HG02938 (cell line): ENCODE measurements around the gene RHBDL2.
"Not testable (repeated sequence)": the region's sequence is repeated elsewhere in the genome, so short reads cannot be mapped to it uniquely, and the experiment has no call there.

Experiments used
- ATAC-seq: cut with Tn5 transposase; IDR thresholded peaks from one replicate; pipeline ENCODE4 v1.9.1; 2021; ENCODE audit warnings: mild to moderate bottlenecking, moderate library complexity; ENCODE audit not compliant: unreplicated experiment

RHBDL2 gene

GRCh38 chr1:38885092-38885491 is 56.5 kb downstream of the RHBDL2 start:
- no peak for ATAC-seq

DNA sequence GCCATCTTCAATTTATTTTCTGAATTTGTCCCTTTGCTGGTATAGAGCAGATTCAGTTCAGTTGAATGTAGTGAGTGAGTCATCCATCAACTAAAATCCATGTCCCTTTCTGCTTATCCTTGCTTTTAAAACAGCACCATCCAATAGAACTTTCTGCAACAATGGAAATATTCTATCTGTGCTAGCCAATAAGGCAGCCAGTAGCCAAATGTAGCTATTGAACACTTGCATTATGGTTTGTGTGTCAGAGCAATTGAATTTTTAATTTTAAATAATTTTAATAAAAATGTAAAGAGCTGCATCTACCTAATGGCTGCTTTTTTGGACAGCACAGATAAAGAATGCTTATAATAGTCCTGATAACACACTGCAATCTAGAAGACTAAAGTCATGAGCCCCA is 60.1 kb downstream of the RHBDL2 start, which contains the start of gene GJA9:
Gene GJA9, minus strand, starts transcription at position 101 of the 400 bp plus-strand sequence. CDS start 5,489 bp downstream, outside the sequence.
- ATAC-seq, result no peak

- ATAC-seq, result no peak
Measured at GRCh38 chr1:38875811-38876210, 65.8 kb downstream of the RHBDL2 start.

GRCh38 chr1:38873027-38873969 is 68.3 kb downstream of the RHBDL2 start, which contains the start of gene MYCBP:
Gene MYCBP (minus strand): TSS chr1:38873348. CDS start chr1:38873305, 43 bp downstream.
- peak; percentile 92 for ATAC-seq

DNA sequence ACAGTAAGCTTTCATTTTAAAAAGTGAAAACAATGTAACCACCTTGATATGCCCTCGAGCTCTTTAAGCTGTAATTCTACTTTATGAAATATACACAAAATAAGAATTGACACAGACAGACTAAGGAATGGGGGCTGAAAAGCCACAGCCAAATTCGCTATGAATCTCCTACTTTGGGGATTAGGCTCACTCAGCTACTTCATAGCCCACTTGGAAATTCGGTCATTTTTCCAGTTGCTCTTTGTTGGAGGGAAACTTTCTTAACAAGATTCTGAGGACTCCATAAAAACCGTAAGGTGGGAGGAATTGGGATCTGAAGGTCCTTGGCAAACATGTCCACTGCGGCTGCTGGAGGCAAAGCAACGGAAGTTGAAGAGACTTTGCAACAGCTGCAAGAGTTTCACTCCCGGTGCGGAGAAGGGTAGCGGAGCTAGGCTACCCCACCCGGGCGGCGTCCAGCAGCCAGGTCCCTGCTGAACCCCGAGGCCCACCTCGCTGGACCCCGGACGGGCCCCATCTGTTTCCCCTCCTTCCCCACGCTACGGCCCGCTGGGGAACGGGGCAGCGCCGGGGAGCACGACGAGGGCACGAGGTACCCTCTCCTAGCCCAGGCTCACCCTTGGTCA is 69.1 kb downstream of the RHBDL2 start:
- ATAC-seq, result peak; percentile 17

DNA sequence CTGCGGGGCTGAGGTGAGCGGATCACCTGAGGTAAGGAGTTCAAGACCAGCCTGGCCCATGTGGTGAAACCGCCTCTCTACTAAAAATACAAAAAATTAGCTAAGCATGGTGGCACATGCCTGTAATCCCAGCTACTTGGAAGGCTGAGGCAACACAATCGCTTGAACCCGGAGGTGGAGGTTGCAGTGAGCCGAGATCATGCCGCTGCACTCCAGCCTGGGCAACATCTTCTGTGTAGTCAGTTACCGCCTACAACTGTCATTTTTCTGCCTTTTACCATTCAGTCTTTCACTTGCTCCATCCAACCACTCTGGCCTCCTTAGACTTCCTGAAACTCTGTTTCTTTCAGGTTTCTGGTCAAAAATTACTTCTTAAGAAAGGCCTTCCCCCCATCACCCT is 70.6 kb downstream of the RHBDL2 start:
- ATAC-seq, result no peak

DNA sequence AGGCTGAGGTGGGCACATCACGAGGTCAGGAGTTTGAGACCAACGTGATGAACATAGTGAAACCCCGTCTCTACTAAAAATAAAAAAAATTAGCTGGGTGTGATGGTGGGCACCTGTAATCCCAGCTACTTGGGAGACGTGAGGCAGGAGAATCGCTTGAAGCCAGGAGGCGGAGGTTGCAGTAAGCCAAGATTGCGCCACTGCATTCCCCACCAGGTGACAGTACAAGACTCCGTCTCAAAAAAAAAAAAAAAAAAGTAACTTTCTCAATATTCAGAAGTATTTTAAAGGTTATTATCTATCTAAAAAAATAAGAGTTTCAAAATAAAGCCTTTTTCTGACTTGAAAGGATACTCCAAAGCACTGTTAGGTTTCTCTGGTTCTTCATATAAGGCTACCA is 74.4 kb downstream of the RHBDL2 start:
- no peak for ATAC-seq

GRCh38 chr1:38865112-38865715 is 76.4 kb downstream of the RHBDL2 start:
- ATAC-seq, result no peak

- ATAC-seq, result no peak
Measured at GRCh38 chr1:38860454-38860795, 81.2 kb downstream of the RHBDL2 start.

DNA sequence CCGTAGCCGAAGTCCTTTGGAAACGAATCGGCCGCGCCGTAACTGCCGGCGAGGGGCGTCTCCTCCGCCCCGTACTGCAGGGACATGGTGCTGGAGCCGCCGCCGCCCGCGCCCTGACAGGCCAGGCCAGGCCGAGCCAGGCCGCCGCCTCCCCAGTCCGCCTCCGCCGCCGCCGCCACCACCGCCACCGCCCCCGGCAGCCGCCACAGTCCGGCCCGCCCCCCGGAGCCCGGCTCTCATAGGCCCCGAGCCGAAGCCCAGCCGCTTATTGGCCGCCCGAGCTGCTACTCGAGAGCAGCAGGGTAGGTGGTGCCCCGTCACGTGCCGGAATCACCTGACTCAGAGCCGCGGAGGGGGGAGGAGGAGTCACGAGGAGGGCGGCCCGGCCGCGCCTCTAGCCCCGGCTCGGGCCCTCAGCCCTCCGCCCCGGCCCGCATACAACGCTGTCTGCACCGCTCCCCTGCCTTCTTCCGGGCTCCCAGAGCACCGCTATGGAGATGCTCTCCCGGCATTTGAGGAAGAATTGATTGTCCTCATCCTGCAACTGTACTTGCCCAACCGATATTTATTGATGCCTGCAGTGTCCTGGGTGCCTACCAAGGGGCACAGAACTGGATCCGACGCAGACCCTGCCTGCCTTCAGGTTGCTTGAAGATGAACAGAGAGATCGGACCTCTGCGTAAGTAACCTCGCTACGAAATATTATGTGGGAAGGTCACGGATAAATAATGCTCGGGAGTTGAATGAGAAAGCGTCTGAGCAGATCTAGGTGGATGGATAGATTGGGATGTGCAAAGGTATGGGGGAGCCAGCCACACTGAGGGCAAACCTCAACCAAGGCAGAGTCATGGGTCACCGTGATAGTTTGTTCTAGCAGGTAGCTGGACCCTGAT is 81.8 kb downstream of the RHBDL2 start, which contains the start of gene RRAGC:
Gene RRAGC, minus strand, starts transcription at position 212 of the 893 bp plus-strand sequence. Its CDS starts 126 bp downstream, at position 86.
- ATAC-seq, result peak; percentile 92

DNA sequence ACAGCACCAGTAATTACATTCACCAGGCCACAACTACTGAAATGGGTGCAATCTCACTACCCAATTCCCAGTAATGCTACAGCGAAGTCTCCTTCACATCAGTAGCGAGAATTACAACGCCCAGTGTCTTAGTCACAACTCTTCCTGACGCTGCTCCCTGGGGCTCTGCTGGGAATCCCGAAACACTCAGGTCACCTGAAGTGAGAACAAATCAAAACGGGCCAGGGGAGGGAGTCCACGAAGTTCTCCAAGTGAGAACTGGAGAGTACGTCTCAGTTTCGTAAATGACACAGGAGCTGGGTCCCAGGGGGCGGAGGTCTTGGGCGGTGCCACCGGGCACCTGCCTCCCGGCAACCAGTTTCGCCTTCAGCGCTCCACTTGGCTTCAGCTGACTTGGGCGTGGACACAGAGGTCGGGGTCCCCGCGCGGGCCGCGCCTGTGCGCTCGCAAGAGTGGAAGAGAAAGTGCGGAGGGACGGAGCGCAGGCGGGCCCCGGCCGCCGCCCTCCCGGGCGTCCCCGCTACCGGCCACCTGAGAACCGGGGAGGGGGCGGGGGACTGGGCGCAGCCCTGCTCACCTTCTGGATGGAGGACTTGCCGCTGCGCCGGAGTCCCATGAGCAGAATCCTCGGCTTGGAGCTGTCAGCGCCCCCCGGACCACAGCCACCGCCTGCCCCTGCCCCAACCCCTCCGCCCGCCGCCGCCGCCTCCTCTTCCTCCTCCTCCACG is 82.6 kb downstream of the RHBDL2 start:
- ATAC-seq, result peak; percentile 24

DNA sequence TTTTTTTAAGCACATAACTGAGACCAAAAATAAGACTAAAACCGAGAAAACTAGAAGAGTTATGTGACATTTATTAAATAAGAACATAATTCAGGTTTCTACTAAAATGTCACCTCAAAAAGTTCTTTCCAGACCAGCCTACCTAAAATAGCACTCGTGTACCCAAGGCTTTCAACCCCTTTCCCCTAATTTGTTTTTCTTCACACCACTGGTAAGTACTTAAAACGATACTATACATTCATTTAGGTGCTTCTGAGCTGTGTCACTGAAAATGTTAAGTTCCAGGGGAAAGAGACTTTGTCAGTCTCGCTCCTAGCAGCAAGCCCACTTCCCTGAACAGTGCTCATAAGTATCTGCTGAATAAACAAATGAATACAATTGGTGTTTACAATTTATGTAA is 88.8 kb downstream of the RHBDL2 start:
- ATAC-seq, result no peak

DNA sequence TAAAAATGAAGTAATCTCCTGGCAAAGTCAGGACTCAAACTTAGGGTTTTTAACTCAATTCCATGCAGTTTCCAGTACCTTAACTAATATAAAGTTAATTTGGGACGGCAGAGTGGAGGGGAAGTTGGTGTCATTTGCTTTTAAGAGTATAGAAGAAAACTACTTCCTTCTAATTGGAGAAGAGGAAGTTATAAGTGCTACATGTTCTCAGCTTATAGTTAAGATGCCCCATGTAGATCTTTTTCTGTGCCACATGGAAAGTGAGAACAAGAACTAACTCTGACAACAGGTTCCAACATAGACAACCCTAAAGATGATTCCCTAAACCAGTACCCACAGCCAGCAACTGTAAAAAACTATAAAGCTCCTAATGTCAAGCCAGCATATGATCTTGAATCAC is 93.6 kb downstream of the RHBDL2 start:
- no peak for ATAC-seq

DNA sequence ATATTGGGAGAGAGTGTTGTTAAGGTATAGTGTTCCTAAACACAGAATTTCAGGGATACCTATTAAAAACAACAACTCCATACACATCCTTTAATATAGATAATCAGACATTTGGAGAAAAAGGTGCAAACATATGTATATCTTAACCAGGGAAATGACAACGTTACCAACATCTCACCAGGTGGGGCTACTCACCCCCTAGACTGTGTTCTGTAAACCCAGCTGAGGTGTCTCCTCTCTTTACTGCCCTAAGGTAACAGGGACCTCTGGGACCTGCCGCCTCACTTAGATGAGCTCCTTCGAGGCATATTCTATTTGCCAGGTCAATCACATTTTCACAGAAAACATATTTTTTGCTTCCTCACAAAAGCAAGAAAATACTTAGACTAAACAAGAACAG is 95.4 kb downstream of the RHBDL2 start:
- no peak for ATAC-seq

DNA sequence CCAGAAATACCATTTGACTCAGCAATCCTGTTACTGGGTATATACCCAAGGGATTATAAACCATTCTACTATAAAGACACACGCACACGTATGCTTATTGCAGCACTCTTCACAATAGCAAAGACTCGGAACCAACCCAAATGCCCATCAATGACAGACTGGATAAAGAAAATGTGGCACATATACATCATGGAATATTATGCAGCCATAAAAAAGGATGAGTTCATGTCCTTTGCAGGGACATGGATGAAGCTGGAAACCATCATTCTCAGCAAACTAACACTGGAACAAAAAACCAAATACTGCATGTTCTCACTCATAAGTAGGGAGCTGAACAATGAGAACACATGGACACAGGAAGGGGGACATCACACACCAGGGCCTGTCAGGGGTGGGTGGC is 96.5 kb downstream of the RHBDL2 start:
- not testable (repeated sequence) for ATAC-seq

- ATAC-seq, result no peak
Measured at GRCh38 chr1:38840281-38840680, 101.3 kb downstream of the RHBDL2 start.

DNA sequence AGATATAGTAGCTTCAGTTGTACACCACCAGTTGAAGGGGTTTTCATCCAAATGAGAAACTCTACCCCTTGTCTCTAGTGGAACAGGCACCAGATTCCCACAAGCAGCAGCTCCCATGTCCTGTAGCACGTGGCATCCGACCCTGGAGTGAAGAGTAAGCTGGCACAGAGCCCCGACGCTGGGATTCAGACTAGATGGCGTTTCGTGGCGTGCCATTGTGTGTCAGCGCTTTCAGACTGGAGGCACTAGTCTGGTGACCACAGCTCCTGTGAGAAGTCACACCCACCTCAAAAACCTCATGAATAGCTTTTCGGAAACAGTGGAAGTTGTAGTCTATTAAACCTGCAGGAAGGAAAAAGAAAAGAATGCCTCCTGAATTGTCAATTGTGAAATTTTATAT is 102.3 kb downstream of the RHBDL2 start:
- ATAC-seq, result no peak

GRCh38 chr1:38836316-38836715 is 105.3 kb downstream of the RHBDL2 start:
- not testable (repeated sequence) for ATAC-seq
